Measurements from ENCODE around the gene MS4A2.

The MS4A2 gene

DNA sequence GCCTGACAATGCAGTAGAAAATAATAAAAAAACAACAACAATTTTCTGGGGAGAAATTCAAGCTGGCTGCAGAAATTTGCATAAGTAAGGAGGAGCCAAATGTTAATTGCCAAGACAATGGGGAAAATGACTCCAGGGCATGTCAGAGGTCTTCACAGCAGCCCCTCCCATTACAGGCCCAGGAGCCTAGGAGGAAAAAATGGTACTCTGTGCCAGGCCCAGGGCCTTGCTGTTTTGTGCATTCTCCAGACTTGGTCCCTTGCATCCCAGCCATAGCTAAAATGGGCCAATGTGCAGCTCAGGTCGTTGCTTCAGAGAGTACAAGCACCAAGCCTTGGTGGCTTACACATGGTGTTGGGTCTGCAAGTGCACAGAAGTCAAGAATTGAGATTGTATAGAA lies 45.5 kb downstream of the MS4A2 start:
- Histone ChIP-seq H3K36me3 (replicated peaks; ENCODE audit: insufficient read depth, low read length) (no peaks in the 10 kb centered on the region), H3K4me2 (ENCODE audit: low read depth, low read length) (no peak overlapping the region), H2AFZ (ENCODE audit: low read length) (no peak overlapping the region), H3K4me1 (ENCODE audit: low read length) (no peaks in the 10 kb centered on the region), H4K20me1 (ENCODE audit: insufficient read depth, low read length) (no peaks in the 10 kb centered on the region), H3K79me2 (ENCODE audit: low read length) (no peaks in the 10 kb centered on the region), H3F3A (ENCODE audit: insufficient read depth, low read length) (no peaks in the 10 kb centered on the region), H3K27ac (ENCODE audit: low read length) (no peak overlapping the region), H3K27me3 (replicated peaks; ENCODE audit: insufficient read depth, low read length) (no peaks in the 10 kb centered on the region), H3K4me3 (ENCODE audit: low read length) (no peak overlapping the region), H3K9me3 (replicated peaks; ENCODE audit: insufficient read depth, low read length) (no peaks in the 10 kb centered on the region), H3K9me2 (replicated peaks; ENCODE audit: insufficient read depth, low read length) (no peaks in the 10 kb centered on the region), H3K9ac (ENCODE audit: low read length) (no peak overlapping the region)
- TF ChIP-seq EZH2phosphoT487 (IDR thresholded peaks at IDR 0.05; ENCODE audit: low read length) = no peak
- TF ChIP-seq CTCF (IDR thresholded peaks at IDR 0.05; ENCODE audit: low read length) = no peak
- no peak for TF ChIP-seq EZH2 (optimal IDR thresholded peaks at IDR 0.05; ENCODE audit: low read depth, low read length)
- DNase-seq = no peak

DNA sequence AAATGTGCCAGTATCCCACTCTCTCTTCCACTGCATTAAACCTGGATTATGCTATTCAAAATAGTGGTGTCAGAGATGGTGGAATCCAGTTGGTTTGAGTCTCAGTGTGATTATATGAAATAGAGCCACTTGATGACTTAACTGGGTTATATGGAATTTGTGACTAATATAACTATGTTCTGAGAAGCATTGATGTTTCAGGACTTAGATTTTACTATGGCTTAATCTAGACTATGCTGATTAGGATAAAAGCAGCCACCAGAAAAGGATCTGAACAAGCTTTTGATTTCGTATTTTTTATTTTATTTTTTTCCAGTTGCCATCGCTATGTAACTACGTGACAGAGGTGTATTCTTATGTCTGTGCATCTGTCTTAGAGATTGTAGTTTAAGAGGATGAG lies 55.3 kb downstream of the MS4A2 start:
- no peak for TF ChIP-seq CTCF (IDR thresholded peaks at IDR 0.05; ENCODE audit: low read length)
- no peak for TF ChIP-seq EZH2 (optimal IDR thresholded peaks at IDR 0.05; ENCODE audit: low read depth, low read length)
- no peak for TF ChIP-seq EZH2phosphoT487 (IDR thresholded peaks at IDR 0.05; ENCODE audit: low read length)

GRCh38 chr11:60145677-60146076 lies 57.2 kb downstream of the MS4A2 start:
- Histone ChIP-seq H3K4me2 (ENCODE audit: low read depth, low read length) (no peak overlapping the region), H4K20me1 (ENCODE audit: insufficient read depth, low read length) (no peaks in the 10 kb centered on the region), H3K36me3 (replicated peaks; ENCODE audit: insufficient read depth, low read length) (no peaks in the 10 kb centered on the region), H3K9me3 (replicated peaks; ENCODE audit: insufficient read depth, low read length) (no peaks in the 10 kb centered on the region), H3K9ac (ENCODE audit: low read length) (no peak overlapping the region), H3K27ac (ENCODE audit: low read length) (no peak overlapping the region), H3F3A (ENCODE audit: insufficient read depth, low read length) (no peaks in the 10 kb centered on the region), H3K27me3 (replicated peaks; ENCODE audit: insufficient read depth, low read length) (no peaks in the 10 kb centered on the region), H3K9me2 (replicated peaks; ENCODE audit: insufficient read depth, low read length) (no peaks in the 10 kb centered on the region), H3K79me2 (ENCODE audit: low read length) (no peaks in the 10 kb centered on the region), H3K4me1 (ENCODE audit: low read length) (no peaks in the 10 kb centered on the region), H3K4me3 (ENCODE audit: low read length) (no peak overlapping the region), H2AFZ (ENCODE audit: low read length) (no peak overlapping the region)
- TF ChIP-seq EZH2 (optimal IDR thresholded peaks at IDR 0.05; ENCODE audit: low read depth, low read length) (no peak), CTCF (IDR thresholded peaks at IDR 0.05; ENCODE audit: low read length) (no peak), EZH2phosphoT487 (IDR thresholded peaks at IDR 0.05; ENCODE audit: low read length) (no peak)
- no peak for DNase-seq

More for the DNA sequence above, 55.3 kb downstream of the MS4A2 start:
- H3F3A ChIP-seq (ENCODE audit: insufficient read depth, low read length) = no peaks in the 10 kb centered on the region
- H3K27ac ChIP-seq (ENCODE audit: low read length) = no peak overlapping the region
- H3K9ac ChIP-seq (ENCODE audit: low read length) = no peak overlapping the region
- no peaks in the 10 kb centered on the region for H3K9me2 ChIP-seq (replicated peaks; ENCODE audit: insufficient read depth, low read length)
- H3K9me3 ChIP-seq (replicated peaks; ENCODE audit: insufficient read depth, low read length) = no peaks in the 10 kb centered on the region
- DNase-seq = no peak
- no peaks in the 10 kb centered on the region for H3K79me2 ChIP-seq (ENCODE audit: low read length)
- H2AFZ ChIP-seq (ENCODE audit: low read length) = no peak overlapping the region
- H3K4me3 ChIP-seq (ENCODE audit: low read length) = no peak overlapping the region
- H3K36me3 ChIP-seq (replicated peaks; ENCODE audit: insufficient read depth, low read length) = no peaks in the 10 kb centered on the region
- no peaks in the 10 kb centered on the region for H3K4me1 ChIP-seq (ENCODE audit: low read length)
- no peaks in the 10 kb centered on the region for H4K20me1 ChIP-seq (ENCODE audit: insufficient read depth, low read length)
- H3K27me3 ChIP-seq (replicated peaks; ENCODE audit: insufficient read depth, low read length) = no peaks in the 10 kb centered on the region
- no peak overlapping the region for H3K4me2 ChIP-seq (ENCODE audit: low read depth, low read length)
